ENCODE measurements around the gene GSDME.

The GSDME gene

GRCh38 chr7:24701261-24702235 is 55.7 kb downstream of the GSDME start:
- DNase-seq = no peak

- no peak for DNase-seq
Observed at GRCh38 chr7:24700521-24701260, 56.6 kb downstream of the GSDME start.

- no peak for DNase-seq
Observed at GRCh38 chr7:24698531-24699266, 58.6 kb downstream of the GSDME start.

DNA sequence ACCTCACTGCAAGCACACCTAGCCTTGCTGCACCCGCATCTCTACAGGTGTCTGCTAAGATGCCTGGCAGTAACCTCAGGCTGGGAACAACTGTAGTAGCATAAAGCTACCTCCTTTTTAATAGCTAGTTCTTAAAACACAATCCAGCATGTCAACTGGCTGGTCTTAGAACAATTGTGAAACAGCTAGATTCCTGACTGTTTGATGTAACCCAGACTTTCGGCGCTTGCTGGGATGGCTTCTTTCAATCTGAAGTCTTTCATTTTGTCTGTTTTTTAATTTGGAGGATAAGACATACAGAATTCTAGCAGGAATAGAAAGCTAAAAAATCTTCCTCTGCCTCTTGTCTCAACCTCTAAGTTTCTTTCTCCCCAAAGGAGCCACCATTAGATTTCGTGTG is 59.8 kb downstream of the GSDME start:
- no peak for DNase-seq

GRCh38 chr7:24692592-24692991 is 64.7 kb downstream of the GSDME start:
- no peak for DNase-seq

DNA sequence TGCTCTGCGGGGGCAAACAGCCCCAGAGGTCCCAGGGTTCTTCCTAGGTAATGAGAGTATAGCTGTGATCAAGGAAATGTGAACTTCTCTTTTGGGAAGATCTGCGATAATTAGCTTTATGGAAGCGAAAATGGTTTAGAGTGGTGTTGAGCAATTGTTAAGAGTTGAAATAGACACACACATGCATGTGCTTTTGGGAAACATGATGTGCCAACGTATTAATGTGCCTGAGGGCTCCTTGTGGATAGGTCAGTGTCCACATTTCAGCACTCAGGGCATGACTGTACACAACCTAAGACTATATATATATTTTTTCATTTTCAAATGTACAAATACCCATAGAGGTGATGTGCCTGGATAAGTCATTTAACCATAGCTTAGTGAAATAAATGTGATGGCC is 67.0 kb downstream of the GSDME start:
- no peak for DNase-seq

- DNase-seq = no peak
Observed at GRCh38 chr7:24685708-24686107, 71.6 kb downstream of the GSDME start.

GRCh38 chr7:24670782-24671181 is 86.5 kb downstream of the GSDME start:
- no peak for DNase-seq

- DNase-seq = no peak
Observed at GRCh38 chr7:24669971-24670591, 87.2 kb downstream of the GSDME start.

DNA sequence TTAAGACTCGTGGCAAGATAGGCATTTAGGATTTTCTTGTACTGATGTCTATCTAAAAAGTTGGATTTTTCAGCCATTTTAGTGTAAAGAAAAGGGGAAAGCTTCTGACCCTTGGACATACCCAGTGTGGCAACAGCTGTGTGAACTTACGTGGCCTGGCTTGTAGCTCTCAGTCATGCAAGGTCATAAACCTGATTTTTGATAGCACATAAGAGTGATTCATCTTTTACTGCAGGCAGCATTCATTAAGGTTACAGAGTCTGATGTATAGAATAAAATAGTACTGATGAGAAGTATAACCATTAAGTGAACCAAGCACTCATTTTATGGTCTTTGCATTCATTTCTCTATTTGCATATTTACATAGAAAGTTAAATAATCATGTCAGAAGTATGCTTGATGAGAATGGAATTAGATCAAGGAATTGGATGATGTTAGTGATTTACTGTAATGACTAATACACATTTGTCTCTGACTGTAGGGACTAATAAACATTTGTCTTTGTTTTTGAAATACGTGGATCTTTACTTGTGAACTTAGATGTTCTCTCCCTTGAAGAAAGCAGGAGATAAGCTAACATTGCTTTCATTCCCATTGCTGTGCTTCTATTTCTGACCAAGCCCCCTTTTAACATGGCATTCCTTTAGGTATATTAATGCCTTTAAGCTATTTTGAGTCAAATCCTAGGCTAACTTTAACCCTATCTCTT is 88.2 kb downstream of the GSDME start:
- DNase-seq = no peak

DNA sequence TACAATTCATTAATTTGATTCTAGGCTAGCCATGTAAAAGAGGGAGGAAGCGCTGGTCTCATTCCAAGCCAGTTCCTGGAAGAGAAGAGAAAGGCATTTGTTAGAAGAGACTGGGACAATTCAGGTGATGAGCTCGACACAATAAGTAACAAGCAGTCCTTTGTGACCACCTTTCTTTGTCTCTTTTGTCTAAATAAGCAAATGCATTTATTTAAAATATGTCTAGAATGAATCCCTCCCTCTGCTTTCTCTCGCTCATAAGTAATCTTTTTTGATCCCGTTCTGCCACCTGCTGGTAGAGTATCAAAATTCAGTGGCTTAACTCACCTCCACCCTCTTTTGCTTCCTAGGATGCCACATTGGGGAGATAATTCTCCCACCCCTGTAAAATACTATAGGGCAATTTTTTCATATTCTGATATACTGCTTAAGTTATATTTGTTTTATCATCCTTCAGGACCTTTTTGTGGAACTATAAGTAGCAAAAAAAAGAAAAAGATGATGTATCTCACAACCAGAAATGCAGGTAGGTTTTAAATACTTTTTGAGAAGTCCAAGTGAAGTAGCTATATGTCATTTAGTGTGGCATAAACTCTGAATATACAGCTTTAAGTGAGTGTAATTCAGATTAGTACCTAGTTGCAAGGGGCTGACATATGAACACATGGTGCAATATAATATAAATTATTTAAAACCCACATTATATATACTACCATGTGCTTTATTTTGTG is 91.5 kb downstream of the GSDME start:
- peak; percentile 36 for DNase-seq

DNA sequence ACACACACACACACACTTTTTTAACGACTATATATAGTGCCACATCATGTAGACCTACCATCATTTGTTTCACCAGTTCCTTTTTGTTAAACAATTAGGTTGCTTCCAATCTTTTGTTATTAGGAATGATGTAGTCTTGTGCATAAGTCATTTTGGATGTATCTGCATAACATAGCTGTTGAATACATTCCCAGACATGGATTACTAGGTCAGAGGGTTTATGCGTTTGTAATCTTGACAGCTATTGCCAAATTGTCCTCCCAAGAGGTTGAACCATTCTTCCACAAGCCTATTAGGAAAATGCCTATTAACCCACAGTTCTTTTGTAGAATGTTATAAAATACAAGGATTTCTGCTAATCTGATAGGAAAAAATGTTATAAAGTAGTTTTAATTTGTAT is 96.7 kb downstream of the GSDME start:
- DNase-seq = no peak

DNA sequence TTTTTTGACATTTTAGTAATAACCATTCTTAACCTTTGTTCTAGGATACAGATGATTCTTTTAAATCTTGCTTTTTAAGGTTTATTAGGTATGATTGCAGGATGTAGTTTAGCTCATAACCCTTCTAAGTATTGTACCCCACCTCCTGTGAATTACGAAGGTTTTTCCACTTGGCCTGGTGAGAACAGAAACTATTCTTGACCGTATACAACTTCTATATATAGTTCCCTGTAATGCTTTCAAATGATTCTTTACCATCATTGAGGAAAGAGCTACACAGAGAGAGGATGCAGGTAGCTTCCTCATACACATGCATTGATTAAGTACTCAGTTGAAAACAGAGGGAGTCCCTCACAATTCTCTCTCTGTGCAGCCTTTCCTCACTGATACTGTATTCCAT is 97.8 kb downstream of the GSDME start:
- no peak for DNase-seq

- DNase-seq = no peak
Observed at GRCh38 chr7:24657980-24658379, 99.3 kb downstream of the GSDME start.

DNA sequence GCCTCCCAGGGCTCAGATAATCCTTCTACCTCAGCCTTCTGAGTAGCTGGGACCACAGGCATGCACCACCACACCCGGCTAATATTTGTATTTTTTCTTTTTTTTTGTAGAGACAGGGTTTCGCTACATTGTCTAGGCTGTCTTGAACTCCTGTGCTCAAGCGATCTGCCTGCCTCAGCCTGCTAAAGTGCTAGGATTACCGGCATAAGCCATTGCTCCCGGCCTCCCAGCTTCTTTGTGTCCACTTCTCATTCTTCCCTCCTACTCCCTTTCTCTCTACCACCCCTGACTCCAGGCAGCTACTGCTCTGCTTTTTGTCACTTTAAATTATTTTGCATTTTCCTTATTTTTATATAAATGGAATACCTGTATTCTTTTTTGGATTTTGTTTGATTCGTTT is 100.7 kb downstream of the GSDME start:
- DNase-seq = no peak

DNA sequence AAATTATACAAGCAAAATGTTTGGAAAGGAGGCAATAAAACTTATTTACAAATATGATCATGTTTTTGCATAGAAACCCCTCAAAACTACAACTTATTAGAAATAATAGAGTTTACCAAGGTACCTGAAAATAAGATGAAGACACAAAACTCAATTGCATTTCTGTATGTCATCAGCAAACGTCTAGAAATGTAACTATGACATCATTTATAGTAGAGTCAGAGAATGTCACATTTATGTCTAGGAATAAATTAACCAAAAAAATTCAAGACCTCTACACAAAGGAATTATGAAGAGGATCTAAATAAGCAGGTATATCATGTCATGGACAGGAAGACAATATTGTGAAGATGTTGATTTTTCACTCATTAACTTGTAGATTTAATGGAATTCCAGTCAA is 103.0 kb downstream of the GSDME start:
- DNase-seq = no peak

GRCh38 chr7:24653316-24654085 is 103.8 kb downstream of the GSDME start:
- DNase-seq = no peak

- DNase-seq = no peak
Observed at GRCh38 chr7:24652251-24652939, 104.9 kb downstream of the GSDME start.

Data from NCI-H2029 treated with DMSO at 0.1 percent for 48 hours (cell line).